ENCODE results near the gene PIP5K1C. TPM values are rescaled to one million over a fixed set of nuclear protein-coding genes. Genes with fewer than 3 reads are reported as not detected.

The PIP5K1C gene
- total and polyA plus RNA-seq, 7 donors: 8.7 to 22.4 (median 16.3) TPM

GRCh38 chr19:3618144-3618810 lies 82.0 kb downstream of the PIP5K1C start:
- Histone ChIP-seq H3K36me3 (ENCODE audit: insufficient read depth in 1 of 2, low read depth in 1 of 2) (peaks cover 0 to 68% of the 10 kb centered on the region in 2 donors), H3K27ac (no peak overlapping the region), H3K27me3 (ENCODE audit: insufficient read depth in 3 of 3, low read length in 2 of 3) (no peaks in the 10 kb centered on the region), H3K4me3 (no peak overlapping the region), H3K9me3 (no peaks in the 10 kb centered on the region), H3K4me1 (peaks cover 7% of the 10 kb centered on the region)
- intact Hi-C loops (cut with DNase I): loop anchor here (2.0 to 10.0 kb wide), 3 partner anchors 41 to 313 kb away; no protein-coding TSS in a partner anchor
- 36 to 44% (median 39%) methylated on average over 29 to 31 of the region's 31 CpGs for WGBS, 3 donors
- TF ChIP-seq CTCF (IDR thresholded peaks at IDR 0.05): peak; percentile 88
- ATAC-seq (peak; percentile 82 to 93 (median 87)), DNase-seq (peak; percentile 80 to 88)

GRCh38 chr19:3617463-3617862 lies 82.8 kb downstream of the PIP5K1C start:
- no peak overlapping the region for H3K4me3 ChIP-seq
- peaks cover 0 to 66% of the 10 kb centered on the region in 2 donors for H3K36me3 ChIP-seq (ENCODE audit: insufficient read depth in 1 of 2, low read depth in 1 of 2)
- H3K27me3 ChIP-seq (ENCODE audit: insufficient read depth in 3 of 3, low read length in 2 of 3): no peaks in the 10 kb centered on the region
- DNase-seq (no peak), ATAC-seq (no peak)
- TF ChIP-seq CTCF (IDR thresholded peaks at IDR 0.05): no peak
- no peak overlapping the region for H3K27ac ChIP-seq
- intact Hi-C loops (cut with DNase I): loop anchor here (5.0 to 10.0 kb wide), 2 partner anchors 40 to 313 kb away; no protein-coding TSS in a partner anchor
- WGBS, 3 donors: 67 to 68% (median 68%) methylated on average over 18 to 19 of the region's 19 CpGs
- peaks cover 7% of the 10 kb centered on the region for H3K4me1 ChIP-seq
- H3K9me3 ChIP-seq: no peaks in the 10 kb centered on the region

- WGBS, 3 donors: 90 to 93% (median 92%) methylated on average over 25 to 26 of the region's 26 CpGs
Observed at GRCh38 chr19:3615524-3616135, 84.6 kb downstream of the PIP5K1C start.

GRCh38 chr19:3614858-3615505 lies 85.3 kb downstream of the PIP5K1C start:
- 88 to 93% (median 90%) methylated on average over 17 to 18 of the region's 18 CpGs for WGBS, 3 donors
- intact Hi-C loops (cut with DNase I): loop anchor here (5.0 to 10.0 kb wide), 2 partner anchors 38 to 310 kb away; no protein-coding TSS in a partner anchor
- no peaks in the 10 kb centered on the region for H3K27me3 ChIP-seq (ENCODE audit: insufficient read depth in 3 of 3, low read length in 2 of 3)
- H3K4me1 ChIP-seq: peaks cover 7% of the 10 kb centered on the region
- DNase-seq: no peak
- H3K9me3 ChIP-seq: no peaks in the 10 kb centered on the region
- no peak overlapping the region for H3K27ac ChIP-seq
- no peak for TF ChIP-seq CTCF (IDR thresholded peaks at IDR 0.05)
- no peak overlapping the region for H3K4me3 ChIP-seq
- peaks cover 0 to 62% of the 10 kb centered on the region in 2 donors for H3K36me3 ChIP-seq (ENCODE audit: insufficient read depth in 1 of 2, low read depth in 1 of 2)
- no peak for ATAC-seq

More at GRCh38 chr19:3615524-3616135, 84.6 kb downstream of the PIP5K1C start:
- peak in 1 of 2 donors; percentile 5 for DNase-seq
- Histone ChIP-seq H3K27ac (no peak overlapping the region), H3K4me1 (peaks cover 7% of the 10 kb centered on the region), H3K4me3 (no peak overlapping the region), H3K36me3 (ENCODE audit: insufficient read depth in 1 of 2, low read depth in 1 of 2) (peaks cover 0 to 68% of the 10 kb centered on the region in 2 donors), H3K9me3 (no peaks in the 10 kb centered on the region), H3K27me3 (ENCODE audit: insufficient read depth in 3 of 3, low read length in 2 of 3) (no peaks in the 10 kb centered on the region)
- no peak for ATAC-seq
- TF ChIP-seq CTCF (IDR thresholded peaks at IDR 0.05): no peak
- intact Hi-C loops (cut with DNase I): loop anchor here (5.0 to 10.0 kb wide), 2 partner anchors 38 to 311 kb away; no protein-coding TSS in a partner anchor
